D721Med (cell line): ENCODE measurements around the gene OR2H1.

Experiments
- DNase-seq: peaks from one replicate; pipeline ENCODE4 v3.0.0; 2011; ENCODE audit warnings: low spot score; ENCODE audit not compliant: insufficient read length
- FAIRE-seq: peaks from 2 replicates; lab custom pipeline; 2011; peaks lifted over from hg19 to GRCh38; lab: Jason Lieb, UNC
- CTCF ChIP-seq: IDR thresholded peaks from 2 replicates; pipeline ENCODE4 v1.5.1; 2012; ENCODE audit warnings: mild to moderate bottlenecking, control low read depth; ENCODE audit not compliant: insufficient read depth; ENCODE audit errors: missing control alignments

The OR2H1 gene

GRCh38 chr6:29499704-29500103 is 42.7 kb downstream of the OR2H1 start:
- FAIRE-seq (no peak), DNase-seq (no peak)
- TF ChIP-seq CTCF, result no peak

GRCh38 chr6:29500594-29500993 is 43.6 kb downstream of the OR2H1 start:
- FAIRE-seq (no peak), DNase-seq (no peak)
- TF ChIP-seq CTCF, result no peak

- DNase-seq (no peak), FAIRE-seq (no peak)
- TF ChIP-seq CTCF, result no peak
Observed at GRCh38 chr6:29501106-29501505, 44.2 kb downstream of the OR2H1 start.

GRCh38 chr6:29502181-29502580 is 45.2 kb downstream of the OR2H1 start:
- DNase-seq (no peak), FAIRE-seq (no peak)
- no peak for TF ChIP-seq CTCF

- FAIRE-seq (no peak), DNase-seq (no peak)
- no peak for TF ChIP-seq CTCF
Observed at GRCh38 chr6:29502597-29502996, 45.6 kb downstream of the OR2H1 start.

- DNase-seq (no peak), FAIRE-seq (no peak)
- TF ChIP-seq CTCF, result no peak
Observed at GRCh38 chr6:29504961-29505360, 48.0 kb downstream of the OR2H1 start.

- FAIRE-seq, result no peak
- no peak for TF ChIP-seq CTCF
- no peak for DNase-seq
Observed at GRCh38 chr6:29505808-29506207, 48.9 kb downstream of the OR2H1 start.
